HK-2 (cell line): ENCODE results near the gene IL17RA.

ENCODE experiments used
- DNase-seq: peaks from one replicate; pipeline ENCODE4 v3.0.0-alpha.2; 2018; ENCODE audit not compliant: unreplicated experiment

Gene IL17RA, protein sequence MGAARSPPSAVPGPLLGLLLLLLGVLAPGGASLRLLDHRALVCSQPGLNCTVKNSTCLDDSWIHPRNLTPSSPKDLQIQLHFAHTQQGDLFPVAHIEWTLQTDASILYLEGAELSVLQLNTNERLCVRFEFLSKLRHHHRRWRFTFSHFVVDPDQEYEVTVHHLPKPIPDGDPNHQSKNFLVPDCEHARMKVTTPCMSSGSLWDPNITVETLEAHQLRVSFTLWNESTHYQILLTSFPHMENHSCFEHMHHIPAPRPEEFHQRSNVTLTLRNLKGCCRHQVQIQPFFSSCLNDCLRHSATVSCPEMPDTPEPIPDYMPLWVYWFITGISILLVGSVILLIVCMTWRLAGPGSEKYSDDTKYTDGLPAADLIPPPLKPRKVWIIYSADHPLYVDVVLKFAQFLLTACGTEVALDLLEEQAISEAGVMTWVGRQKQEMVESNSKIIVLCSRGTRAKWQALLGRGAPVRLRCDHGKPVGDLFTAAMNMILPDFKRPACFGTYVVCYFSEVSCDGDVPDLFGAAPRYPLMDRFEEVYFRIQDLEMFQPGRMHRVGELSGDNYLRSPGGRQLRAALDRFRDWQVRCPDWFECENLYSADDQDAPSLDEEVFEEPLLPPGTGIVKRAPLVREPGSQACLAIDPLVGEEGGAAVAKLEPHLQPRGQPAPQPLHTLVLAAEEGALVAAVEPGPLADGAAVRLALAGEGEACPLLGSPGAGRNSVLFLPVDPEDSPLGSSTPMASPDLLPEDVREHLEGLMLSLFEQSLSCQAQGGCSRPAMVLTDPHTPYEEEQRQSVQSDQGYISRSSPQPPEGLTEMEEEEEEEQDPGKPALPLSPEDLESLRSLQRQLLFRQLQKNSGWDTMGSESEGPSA

DNA sequence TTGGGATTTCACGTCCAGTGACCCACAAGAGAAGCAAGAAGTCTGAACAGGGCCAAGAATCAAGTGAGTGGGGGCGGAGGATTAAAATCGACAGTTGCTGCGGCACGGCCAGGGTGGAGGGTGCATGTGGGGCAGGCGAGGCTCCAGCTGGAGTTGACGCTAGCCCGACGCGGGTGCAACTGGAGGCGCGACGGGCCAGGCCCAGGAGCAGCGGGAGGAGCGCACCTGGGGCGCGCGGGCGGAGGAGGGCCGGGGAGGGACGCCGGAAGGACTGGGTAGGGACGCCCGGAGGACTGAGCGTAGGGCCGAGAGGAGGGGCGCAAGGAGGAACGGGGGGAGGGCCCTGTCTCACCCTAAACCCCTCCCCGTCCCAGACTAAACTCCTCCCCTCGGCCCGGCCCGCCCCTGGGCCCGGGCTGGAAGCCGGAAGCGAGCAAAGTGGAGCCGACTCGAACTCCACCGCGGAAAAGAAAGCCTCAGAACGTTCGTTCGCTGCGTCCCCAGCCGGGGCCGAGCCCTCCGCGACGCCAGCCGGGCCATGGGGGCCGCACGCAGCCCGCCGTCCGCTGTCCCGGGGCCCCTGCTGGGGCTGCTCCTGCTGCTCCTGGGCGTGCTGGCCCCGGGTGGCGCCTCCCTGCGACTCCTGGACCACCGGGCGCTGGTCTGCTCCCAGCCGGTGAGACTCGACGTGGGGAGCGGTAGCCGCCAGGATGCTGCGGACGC is at the start of gene IL17RA:
IL17RA (plus strand) TSS at position 447 of the 723 bp plus-strand sequence; CDS start at position 539, 92 bp downstream.
- peak; percentile 88 for DNase-seq

DNA sequence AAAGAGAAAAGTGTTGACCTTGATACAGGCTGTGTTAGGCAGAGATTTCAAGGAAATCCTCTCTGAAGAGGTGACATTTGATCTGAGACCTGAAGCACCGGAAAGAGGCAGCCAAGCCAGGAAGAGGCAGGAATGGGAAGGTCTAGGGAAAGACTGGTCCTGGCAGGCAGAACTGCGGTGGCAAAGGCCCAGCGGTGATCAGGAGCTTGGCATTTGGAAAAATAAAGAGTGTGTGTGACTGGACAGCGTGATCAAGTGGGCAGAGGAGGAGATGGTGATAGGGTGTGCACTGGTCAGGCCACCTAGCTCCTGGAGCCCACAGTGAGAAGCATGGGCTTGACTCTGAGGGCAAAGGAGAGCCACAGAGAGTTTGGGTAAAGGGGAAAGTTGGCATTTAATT is 49.6 kb upstream of the IL17RA start:
- DNase-seq = no peak

DNA sequence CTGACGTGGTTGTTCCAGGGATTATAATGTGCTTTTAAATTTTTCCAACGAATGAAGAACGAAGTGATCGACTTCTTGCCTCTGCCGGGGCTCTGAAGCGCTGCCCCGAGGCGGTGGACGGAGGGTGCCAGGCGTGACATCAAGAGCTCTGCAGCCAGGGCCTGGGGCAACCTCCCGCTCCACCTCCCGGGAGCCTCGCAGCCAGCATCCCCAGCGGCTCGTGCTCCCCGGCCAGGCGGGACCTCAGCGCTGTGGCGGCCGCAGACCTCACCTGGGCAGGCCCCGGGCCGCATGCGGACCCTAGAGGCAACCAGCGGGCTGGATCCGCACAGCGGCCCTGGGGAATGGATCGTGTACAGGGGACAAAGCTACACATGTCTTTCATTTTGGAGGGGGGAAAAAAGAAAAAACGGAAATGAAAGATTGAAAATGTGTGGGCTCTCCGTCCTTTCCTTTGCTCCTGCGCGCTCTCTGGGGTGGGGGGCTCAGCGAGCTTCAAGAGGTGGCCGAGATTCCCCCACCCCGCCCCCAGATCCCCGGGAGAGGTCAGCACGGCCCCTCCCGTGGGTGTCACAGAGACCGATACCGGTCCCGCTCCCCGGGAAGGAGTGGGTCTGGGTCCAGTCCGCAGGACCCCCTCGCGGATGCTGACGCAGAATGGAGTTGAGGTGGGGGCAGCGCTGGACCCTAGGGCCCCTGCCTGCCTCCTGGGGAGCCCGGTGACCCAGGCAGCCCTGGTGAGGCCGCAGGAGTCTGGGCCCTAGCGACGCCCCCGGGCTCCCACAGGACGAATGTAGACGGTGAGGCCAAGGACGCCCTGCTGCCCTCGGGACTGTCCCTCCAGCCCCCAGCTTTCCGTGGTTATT is 48.6 kb upstream of the IL17RA start:
- DNase-seq = peak; percentile 35

DNA sequence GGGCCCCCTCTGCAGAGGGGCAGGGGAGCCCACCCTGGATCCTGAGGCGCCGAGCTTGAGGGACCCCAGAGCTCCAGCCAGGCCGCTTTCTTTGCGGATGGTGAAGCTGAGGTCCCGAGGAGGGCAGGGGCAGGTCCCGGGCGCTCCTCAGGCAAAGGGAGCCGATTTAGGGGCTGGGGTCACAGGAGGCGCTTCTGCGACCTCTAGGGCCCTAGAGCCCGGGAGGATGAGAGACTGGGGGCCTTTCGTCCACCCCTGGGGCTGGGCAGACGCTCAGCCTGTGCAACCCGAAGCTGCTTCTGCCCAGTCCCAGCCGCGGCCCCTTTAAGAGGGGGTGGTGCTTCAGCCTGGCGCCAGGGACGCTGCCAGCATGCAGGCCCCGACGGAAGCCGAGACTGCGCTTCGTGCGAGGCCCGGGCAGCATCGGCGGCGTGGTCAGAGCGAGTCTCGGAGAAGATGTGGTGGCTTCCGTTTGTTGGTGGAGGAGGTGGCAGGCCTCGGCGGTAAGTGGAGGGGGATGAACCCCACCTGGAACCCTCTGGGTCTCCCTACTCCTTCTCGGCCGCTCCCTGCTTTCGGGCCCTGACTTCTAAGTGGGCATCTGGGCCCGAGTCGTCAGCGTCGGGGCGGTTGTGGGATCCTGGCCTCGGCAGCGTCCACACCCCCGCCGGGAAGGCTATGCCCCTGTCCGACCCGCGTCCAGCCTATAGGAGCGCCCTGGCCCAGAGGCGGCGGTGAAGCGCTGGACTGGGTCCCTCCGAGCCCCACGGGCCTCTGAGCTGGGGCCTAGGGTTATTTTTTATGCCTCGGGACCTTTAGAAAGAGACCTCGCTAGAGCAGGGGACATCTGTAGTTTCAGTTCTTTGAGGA is 47.7 kb upstream of the IL17RA start:
- peak; percentile 70 for DNase-seq

DNA sequence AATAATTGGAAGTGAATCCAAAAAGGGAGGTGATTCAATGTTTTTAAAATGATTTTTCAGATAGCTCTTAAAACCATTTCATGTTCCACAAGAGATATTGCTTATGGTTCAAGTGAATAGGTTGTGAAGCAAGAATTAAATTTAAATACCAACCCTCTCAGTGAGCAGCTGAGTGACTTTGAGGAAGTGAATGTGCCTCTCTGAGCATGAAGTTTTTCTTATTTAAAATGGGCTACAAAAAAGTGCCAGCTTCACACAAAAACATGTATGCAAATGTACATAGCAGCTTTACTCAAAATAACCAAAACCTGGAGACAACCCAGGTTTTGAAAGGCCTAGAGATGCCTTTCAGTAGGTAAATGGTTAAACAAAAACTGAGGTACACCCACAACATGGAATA is 41.3 kb upstream of the IL17RA start:
- DNase-seq = no peak

DNA sequence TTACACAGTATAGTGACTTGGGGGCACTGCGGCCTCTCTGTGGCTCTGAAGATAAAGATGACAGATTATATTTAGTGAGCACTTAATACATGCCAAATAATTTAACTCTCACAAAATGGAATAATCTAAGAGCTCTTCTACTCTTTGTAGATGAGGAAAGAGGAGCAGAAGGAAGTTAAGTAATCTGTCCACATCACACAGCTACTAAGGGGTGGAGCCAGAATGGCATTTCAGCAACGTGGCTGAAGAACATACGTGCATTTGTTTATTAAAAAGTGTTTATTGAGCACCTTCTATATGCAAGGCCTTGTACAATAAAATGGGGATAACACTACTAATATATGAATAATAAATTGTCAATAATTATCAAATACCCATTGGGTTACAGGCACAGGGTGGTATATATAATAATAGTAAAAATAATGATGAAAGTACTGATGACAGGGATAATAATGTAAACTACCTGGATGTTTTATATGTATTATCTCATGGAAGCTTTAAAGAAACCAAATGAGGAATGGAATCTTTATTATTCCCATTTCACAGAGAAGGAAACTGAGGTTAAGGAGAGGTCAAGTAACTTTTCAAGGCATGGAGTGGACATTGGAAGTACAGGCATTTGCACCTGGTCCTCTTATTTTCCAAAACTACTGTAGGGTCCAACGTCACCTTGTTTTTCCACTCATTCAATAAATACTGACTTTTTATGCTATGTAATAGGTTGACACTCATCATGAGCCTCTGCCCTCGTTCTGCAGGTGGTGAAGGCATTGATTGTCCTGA is 38.0 kb upstream of the IL17RA start:
- no peak for DNase-seq

DNA sequence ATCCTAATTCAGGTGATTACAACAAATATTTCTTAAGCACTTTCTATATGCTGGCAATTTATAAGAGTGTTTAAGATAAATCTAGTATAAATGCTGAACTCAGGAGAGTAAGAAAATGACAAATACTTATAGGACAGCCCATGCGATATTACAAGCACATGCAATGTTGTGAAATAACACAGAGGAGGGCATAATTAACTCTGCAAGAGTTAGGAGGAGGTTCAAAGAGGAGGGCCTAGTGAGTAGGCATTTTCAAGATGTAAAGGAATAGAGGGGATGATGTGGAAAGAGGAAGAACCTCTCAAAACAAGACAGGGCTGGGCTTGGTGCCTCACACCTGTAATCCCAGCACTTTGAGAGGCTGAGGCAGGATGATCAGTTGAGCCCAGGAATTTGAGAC is 37.1 kb upstream of the IL17RA start:
- no peak for DNase-seq

DNA sequence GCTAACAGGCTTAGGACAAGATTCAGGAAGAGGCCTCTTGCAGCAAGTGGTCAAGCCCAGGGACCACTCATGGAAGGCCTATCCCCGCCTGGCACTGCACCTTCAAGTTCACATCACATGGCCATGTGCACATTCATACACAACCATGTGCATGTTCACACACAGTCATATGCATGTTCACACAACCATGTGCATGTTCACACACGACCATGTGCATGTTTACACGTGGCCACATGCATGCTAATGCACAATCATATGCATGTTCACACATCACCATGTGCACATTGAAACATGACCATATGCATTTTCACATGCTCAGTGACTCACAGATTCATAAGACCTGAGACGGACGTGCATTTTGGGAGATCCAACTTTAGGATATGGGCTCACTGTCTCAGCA is 28.7 kb upstream of the IL17RA start:
- DNase-seq = no peak

DNA sequence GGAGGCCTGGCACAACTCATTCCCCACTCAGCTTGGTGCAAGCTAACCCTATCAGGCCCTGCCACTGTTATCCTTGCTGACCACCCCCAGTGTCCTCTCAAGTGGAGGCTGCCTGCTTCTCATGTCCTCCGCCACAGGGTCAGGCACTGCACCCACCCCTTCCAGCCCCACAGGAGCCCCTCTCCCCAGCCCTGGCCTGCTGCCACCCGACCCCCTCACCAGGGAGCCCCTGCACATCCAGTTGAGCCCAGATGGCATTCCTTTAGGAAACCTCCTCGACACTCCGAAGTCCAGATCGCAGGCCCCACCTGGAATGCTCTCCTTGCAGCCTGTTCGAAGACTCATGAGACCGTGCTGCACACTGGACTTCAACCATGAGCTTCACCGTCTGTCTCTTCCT is 28.0 kb upstream of the IL17RA start:
- no peak for DNase-seq

DNA sequence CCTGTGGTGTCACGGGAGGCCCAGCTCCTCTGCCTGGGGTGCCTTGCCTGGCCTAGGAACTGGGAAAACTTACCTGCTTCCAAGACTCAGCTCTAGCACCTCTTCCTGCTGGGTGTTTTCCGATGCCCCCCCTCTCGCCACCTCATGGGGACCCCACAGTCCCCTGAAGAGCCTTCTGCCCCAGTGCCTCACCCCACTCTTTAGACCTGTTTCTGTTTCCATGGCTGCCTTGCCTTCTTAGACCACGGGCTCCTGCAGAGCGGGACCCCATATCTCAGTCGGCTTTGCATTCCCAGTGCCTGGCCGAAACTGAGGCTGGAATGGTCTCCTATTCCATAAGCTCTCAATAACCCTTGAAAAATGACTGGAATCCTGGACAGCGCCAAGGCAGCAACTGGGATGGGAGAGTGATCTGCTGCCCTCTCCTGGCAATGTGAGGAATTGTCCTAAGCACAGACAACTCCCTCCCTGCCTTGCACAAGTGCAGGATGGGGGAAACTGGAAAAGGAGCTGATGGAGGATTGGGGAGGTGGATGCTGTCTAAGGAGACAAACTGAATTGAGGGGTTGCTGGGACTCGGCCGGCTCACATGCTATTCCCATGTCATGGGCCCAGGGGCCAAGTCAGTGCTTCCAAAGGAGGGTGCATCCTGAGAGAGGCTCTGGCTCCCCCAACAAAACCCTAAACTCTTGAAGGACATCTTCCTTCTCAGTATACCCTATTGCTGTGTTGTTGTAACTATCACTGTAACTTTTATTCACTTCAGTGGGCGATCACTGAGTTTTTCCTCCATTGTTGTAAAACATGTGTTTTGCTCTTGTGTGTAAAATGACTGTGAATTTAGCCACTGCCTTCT is 26.6 kb upstream of the IL17RA start:
- DNase-seq = peak; percentile 64

DNA sequence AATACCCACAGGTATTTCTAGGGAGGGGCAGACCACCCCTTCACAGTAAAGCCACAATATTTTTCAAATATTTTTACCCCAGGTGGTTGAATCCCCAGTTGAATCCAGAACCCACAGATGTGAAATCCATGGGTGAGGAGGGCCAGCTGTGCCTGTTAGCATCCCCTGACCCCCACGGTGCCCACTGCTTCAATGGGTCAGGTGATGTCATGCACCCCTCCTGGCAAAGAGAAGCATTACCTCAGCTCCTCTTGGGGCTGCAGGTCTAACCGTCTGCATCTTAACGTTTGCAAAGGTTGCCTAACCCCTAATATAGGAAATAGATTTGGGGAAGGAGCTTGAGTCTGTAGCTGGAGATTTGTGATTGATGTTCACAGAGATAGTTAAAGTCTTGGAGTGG is 24.7 kb upstream of the IL17RA start:
- no peak for DNase-seq

DNA sequence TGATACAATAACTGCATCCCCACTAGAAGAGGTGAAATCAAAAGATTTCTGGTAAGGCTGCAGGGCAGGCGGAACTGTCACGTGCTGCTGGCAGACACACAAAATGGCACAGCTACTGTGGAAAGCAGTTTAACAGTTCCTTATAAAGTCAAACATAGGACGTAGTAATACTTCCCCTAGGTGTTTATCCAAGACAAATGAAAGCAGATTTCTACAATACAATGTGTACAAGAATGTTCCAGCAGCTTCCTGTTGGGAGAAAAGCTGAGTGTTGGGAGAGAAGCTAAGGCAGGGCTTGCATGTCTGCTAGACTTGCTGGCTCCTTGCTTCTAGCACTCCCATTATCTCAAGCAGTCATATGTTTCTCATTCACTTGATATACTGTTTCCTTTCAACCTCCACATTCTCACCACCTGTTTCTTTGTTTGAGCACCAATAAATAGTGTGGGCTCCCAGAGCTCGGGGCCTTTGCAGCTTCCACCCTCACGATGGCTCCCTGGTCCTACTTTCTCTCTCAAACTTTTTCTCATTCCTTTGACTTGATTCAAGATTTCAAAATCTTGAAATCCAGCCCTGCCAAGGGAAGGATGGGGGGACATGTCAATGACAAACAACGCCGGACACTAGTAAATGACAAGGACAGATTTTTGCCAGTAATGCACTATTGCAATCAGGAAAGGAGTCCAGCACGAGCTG is 21.2 kb upstream of the IL17RA start:
- no peak for DNase-seq

DNA sequence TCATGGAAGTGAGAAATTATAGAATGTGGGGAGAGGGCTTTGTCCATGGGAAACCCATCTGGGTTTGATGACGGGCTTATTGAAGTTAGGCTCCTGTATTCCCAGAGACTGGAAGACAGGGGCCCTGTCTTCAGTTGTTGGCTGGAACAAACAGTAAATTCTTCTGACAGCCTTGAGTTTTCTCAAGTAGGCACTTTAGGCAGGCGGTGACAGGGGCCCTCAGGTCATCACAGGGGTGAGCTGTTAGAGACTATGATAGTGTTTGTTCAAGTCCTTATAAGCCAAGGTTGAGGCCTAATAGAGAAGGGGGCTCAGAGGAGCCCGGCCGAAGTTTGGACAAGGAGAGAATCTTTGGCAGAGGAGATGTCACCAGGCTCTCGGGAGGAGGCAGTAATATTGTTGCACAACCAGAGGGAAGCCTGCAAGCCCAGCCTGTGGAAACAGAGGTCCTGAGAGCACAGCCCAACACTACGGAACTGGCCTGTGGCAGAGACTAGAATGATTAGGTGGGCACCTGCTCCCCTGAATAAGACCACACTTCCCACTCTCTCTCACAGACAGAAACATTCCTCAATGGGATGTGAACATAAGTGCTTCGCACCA is 20.2 kb upstream of the IL17RA start:
- DNase-seq = no peak

DNA sequence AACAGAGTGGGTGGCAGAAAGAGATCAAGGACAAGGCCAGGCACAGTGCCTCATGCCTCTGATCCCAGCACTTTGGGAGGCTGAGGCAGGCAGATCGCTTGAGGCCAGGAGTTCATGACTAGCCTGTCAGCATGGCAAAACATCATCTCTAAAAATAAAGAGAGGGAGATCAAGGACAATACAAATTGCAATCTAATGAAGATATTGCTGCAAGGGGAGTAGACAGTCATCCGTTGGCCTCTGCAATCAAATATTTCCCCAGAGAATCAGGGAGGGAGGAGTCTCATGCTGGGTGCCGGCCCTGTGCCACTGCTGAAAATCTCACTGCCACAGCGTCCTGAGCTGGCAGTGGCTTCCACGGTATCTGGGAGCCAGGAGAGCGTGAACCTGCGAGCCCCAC is 19.4 kb upstream of the IL17RA start:
- DNase-seq = no peak

DNA sequence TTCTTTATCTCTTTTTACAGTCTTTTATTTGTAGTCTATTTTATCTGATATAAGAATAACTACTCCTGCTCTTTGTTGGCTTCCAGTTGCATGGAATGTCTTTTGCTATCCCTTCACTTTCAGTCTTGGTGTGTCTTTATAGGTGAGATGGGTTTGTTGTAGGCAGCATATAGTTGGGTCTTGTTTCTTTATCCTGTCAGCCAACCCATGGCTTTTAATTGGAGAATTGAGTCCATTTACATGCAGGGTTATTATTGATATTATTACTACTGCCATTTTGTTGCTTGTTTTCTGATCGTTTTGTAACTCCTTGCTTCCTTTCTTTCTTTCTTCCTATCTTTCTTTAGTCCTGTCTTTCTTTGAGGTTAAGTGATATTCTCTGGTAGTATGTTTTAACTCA is 11.9 kb upstream of the IL17RA start:
- DNase-seq = no peak

DNA sequence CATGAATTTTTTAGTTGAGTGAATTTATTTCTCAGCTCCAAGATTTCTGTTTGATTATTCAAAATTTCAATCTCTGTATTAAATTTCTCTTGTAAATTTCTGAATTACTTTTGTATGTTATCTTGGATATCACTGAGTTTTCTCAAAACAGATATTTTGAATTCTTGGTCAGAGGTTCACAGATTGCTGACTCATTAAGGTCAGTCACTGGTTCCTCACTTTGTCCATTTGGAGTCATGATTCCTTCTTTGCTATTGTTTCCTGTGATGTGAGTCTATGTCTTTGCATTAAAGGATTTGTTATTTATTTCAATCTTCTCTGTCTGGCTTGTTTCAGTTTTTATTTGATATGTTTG is 10.2 kb upstream of the IL17RA start:
- no peak for DNase-seq

DNA sequence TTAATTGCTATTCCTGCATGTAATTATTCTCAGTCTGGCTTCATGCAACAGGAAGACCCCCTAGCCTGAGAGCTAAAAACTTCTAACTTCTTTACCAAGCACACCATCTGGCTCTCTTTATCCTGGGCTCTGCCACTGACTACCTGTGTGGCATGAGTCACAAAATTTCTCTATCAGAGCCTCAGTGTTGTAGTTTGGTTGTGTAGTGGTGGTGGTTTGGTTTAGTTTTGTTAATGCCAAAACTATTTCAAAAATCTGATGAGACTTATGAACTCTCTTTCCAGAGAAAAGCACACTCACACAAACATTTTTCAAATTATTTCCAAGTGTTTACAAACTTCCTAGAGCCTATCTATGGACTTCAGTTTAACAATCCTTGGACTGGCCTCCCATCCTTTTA is 7.5 kb upstream of the IL17RA start:
- DNase-seq = no peak

DNA sequence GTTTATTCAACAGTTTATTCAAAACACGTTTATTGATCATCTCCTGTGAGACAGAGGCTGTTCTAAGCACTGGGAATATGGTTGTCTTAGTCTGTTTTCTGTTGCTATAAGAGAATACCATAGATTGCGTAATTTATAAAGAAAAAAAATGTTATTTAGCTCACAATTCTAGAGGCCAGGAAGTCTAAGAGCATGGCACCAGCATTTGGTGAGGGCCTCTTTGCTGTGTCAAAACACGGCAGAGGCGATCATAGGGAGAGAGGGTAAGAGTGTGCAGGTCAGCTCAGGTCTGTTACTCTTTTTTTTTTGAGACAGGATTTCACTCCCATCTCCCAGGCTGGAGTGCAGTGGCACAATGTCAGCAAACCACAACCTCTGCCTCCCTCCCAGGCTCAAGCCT is 5.2 kb upstream of the IL17RA start:
- no peak for DNase-seq
